ENCODE data around the gene PRKAR1B.
"Not testable (repeated sequence)": the region's sequence is repeated elsewhere in the genome, so short reads cannot be mapped to it uniquely, and the experiment has no call there.

PRKAR1B gene

DNA sequence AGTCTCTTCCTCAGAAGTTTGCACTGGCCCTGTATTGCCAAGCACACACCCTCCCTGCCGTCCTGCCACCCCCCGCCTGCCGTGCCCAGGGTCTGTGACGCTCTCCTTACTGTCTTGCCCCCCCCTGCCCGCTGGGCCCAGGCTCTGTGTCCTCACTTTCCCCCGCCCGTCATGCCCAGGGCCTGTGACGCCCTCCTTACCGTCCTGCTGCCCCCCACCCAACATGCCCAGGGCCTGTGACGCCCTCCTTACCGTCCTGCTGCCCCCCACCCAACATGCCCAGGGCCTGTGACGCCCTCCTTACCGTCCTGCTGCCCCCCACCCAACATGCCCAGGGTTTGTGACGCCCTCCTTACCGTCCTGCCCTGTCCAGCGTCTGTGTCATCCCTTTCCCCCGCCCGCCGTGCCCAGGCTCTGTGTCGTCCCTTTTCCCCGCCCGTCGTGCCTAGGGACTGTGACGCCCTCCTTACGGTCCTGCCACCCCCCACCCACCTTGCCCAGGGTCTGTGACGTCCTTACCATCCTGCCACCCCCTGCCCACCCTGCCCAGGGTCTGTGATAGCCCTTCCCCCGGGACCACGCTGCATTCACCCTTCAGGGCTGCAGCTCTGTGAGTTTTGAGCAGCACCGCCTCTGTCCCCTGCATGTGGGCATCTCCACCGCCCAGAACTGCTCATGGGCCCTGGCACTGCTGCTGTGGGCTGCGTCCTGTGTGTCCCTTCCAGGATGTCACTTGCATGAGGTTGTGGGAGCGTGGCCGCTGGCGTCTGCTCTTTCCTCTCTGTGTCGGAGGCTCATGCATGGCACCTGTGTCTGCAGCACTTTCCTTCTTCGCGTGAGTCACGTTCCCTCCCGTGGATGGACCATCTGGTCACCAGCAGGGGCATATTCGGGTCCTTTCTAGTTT is 19.3 kb upstream of the PRKAR1B start:
- Histone ChIP-seq H3K36me3 (no peaks in the 10 kb centered on the region), H3K27ac (no peak overlapping the region), H3K4me3 (ENCODE audit: low read depth in 1 of 2, low read length in 1 of 2) (no peak overlapping the region), H3K9me3 (no peaks in the 10 kb centered on the region), H3K4me1 (ENCODE audit: control insufficient read depth in 1 of 2, insufficient read depth in 1 of 2, low read depth in 1 of 2, low read length in 1 of 2) (no peaks in the 10 kb centered on the region), H3K27me3 (no peaks in the 10 kb centered on the region)
- TF ChIP-seq, protein P1, sequence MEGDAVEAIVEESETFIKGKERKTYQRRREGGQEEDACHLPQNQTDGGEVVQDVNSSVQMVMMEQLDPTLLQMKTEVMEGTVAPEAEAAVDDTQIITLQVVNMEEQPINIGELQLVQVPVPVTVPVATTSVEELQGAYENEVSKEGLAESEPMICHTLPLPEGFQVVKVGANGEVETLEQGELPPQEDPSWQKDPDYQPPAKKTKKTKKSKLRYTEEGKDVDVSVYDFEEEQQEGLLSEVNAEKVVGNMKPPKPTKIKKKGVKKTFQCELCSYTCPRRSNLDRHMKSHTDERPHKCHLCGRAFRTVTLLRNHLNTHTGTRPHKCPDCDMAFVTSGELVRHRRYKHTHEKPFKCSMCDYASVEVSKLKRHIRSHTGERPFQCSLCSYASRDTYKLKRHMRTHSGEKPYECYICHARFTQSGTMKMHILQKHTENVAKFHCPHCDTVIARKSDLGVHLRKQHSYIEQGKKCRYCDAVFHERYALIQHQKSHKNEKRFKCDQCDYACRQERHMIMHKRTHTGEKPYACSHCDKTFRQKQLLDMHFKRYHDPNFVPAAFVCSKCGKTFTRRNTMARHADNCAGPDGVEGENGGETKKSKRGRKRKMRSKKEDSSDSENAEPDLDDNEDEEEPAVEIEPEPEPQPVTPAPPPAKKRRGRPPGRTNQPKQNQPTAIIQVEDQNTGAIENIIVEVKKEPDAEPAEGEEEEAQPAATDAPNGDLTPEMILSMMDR (IDR thresholded peaks at IDR 0.05) = no peak

DNA sequence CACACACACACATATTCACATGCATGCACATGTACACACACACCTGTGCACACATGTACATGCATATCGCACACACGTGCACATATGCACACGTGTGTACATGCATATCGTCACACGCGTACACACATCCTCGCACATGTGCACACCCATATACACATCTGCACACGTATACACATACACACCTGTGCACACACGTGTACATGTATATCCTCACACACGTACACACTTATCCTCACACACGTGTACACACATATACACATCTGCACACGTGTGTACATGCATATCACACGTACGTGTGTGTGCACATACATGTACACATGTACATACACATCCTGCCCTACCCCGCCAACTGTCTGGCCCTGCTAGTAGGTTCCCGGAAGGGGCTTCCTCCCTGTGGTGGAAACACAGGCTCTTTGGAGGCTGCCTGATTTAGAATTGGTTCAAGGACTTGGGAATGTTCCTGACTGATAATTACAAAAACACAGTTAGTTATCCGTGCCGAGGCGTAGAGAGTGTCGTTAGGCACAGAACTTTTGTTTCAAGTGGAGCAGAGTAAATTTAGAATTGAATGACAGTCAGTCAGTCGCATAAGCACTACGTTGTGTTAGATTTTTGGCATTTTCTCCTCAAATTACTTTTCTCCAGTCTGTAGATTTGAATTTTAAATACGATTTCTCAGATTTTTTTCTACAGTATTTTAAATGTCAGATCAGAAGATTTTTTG is 18.5 kb upstream of the PRKAR1B start:
- Histone ChIP-seq H3K27ac (no peak overlapping the region), H3K4me1 (ENCODE audit: control insufficient read depth in 1 of 2, insufficient read depth in 1 of 2, low read depth in 1 of 2, low read length in 1 of 2) (no peaks in the 10 kb centered on the region), H3K9me3 (no peaks in the 10 kb centered on the region), H3K4me3 (ENCODE audit: low read depth in 1 of 2, low read length in 1 of 2) (no peak overlapping the region), H3K36me3 (no peaks in the 10 kb centered on the region), H3K27me3 (no peaks in the 10 kb centered on the region)
- TF ChIP-seq, protein P1 (IDR thresholded peaks at IDR 0.05) = no peak

DNA sequence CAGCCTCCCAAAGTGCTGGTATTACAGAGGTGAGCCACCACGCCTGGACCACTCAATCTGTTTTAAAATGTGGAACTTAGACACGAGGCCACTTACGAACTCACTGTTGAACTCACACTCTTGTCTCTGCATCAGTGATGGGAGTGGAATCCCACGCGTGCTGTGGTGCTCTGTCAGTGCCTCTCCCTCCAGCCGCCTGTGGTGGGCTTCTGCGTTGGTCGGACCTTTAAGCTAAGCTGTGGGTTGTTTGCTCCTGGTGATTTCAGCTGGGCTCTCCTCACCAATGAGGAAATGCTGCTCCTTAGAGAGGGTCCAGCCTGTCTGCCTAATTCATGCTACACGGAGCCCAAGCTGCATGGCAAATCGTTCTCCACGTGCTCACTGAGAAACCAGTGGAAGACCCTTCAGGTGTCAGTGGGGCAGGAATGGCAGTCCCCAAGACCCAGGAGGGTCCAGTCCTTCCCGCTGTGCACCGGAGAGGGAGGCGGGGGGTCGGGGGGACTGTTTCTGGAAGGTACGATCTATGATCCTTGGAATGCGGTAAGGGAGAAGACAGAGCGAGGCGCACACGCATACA is 17.9 kb upstream of the PRKAR1B start:
- Histone ChIP-seq H3K27ac (no peak overlapping the region), H3K9me3 (no peaks in the 10 kb centered on the region), H3K4me3 (ENCODE audit: low read depth in 1 of 2, low read length in 1 of 2) (no peak overlapping the region), H3K36me3 (no peaks in the 10 kb centered on the region), H3K27me3 (no peaks in the 10 kb centered on the region), H3K4me1 (ENCODE audit: control insufficient read depth in 1 of 2, insufficient read depth in 1 of 2, low read depth in 1 of 2, low read length in 1 of 2) (no peaks in the 10 kb centered on the region)
- TF ChIP-seq, protein P1 (IDR thresholded peaks at IDR 0.05) = no peak

DNA sequence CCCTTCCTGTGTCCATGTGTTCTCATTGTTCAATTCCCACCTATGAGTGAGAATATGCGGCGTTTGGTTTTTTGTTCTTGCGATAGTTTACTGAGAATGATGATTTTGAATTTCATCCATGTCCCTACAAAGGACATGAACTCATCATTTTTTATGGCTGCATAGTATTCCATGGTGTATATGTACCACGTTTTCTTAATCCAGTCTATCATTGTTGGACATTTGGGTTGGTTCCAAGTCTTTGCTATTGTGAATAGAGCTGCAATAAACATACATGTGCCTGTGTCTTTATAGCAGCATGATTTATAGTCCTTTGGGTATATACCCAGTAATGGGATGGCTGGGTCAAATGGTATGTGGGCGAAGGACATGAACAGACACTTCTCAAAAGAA is 17.0 kb upstream of the PRKAR1B start:
- H3K4me1 ChIP-seq (ENCODE audit: control insufficient read depth in 1 of 2, insufficient read depth in 1 of 2, low read depth in 1 of 2, low read length in 1 of 2); H3K9me3 ChIP-seq; H3K27me3 ChIP-seq; H3K4me3 ChIP-seq (ENCODE audit: low read depth in 1 of 2, low read length in 1 of 2); H3K27ac ChIP-seq; H3K36me3 ChIP-seq: not testable (repeated sequence)

DNA sequence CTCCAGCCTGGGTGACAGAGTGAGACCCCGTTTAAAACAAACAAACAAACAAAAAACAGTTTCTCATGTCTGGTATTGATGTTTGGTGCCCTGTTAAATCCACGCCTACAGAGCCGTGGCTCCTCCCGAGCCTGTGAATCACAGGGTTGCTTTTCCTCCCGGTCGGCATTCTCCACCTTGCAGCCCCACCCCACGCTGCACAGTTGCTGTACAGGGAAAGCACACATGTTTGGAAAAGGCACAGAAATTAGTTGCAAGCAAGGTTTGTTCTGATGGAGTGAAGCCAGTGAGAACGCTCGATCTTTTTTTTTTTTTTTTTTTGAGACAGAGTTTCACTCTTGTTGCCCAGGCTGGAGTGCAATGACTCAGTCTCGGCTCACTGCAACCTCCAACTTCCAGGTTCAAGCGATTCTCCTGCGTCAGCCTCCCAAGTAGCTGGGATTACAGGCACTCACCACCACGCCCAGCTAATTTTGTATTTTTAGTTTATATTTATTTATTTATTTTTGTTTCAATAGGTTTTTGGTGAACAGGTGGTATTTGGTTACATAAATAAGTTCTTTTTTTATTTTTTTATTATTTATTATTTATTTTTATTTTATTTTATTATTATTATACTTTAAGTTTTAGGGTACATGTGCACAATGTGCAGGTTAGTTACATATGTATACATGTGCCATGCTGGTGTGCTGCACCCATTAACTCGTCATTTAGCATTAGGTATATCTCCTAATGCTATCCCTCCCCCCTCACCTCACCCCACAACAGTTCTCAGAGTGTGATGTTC is 16.5 kb upstream of the PRKAR1B start:
- not testable (repeated sequence) for H3K27me3 ChIP-seq; H3K27ac ChIP-seq; H3K4me3 ChIP-seq (ENCODE audit: low read depth in 1 of 2, low read length in 1 of 2); H3K36me3 ChIP-seq; H3K9me3 ChIP-seq; H3K4me1 ChIP-seq (ENCODE audit: control insufficient read depth in 1 of 2, insufficient read depth in 1 of 2, low read depth in 1 of 2, low read length in 1 of 2)

DNA sequence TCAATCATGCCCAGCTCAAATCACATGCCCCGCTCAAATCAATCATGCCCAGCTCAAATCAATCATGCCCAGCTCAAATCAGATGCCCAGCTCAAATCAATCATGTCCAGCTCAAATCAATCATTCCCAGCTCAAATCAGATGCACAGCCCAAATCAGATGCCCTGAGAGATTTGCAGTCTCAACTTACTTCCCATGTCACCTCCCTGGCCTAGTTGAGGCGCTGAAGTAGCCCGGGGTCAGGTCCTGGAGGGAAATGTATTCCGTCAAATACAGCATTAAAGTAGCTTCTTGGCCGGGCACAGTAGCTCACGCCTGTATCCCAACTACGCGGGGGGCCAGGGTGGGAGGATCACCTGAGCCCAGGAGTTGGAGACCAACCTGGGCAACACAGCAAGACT is 15.7 kb upstream of the PRKAR1B start:
- Histone ChIP-seq H3K27ac (no peak overlapping the region), H3K9me3 (no peaks in the 10 kb centered on the region), H3K36me3 (no peaks in the 10 kb centered on the region), H3K27me3 (no peaks in the 10 kb centered on the region), H3K4me3 (ENCODE audit: low read depth in 1 of 2, low read length in 1 of 2) (no peak overlapping the region), H3K4me1 (ENCODE audit: control insufficient read depth in 1 of 2, insufficient read depth in 1 of 2, low read depth in 1 of 2, low read length in 1 of 2) (no peaks in the 10 kb centered on the region)
- TF ChIP-seq, protein P1 (IDR thresholded peaks at IDR 0.05) = no peak

All from neutrophil (primary cell).